ENCODE data around the gene NTN4. TPM values are rescaled to one million over a fixed set of nuclear protein-coding genes. Genes with fewer than 3 reads are reported as not detected.
"Not testable (repeated sequence)": the region's sequence is repeated elsewhere in the genome, so short reads cannot be mapped to it uniquely, and the experiment has no call there.

Gene NTN4
- total and polyA plus RNA-seq, 12 donors: 10.1 to 62.5 (median 42.4) TPM

- intact Hi-C loops (cut with DNase I): no loop called here
- Histone ChIP-seq H3K27me3 (no peaks in the 10 kb centered on the region), H3K27ac (no peak overlapping the region), H3K36me3 (replicated peaks in 1 of 2) (no peaks in the 10 kb centered on the region), H3K9me3 (replicated peaks in 1 of 3) (no peaks in the 10 kb centered on the region), H3K4me3 (no peak overlapping the region), H3K4me1 (replicated peaks in 1 of 2) (no peaks in the 10 kb centered on the region)
- no peak for TF ChIP-seq POLR2A (IDR thresholded peaks at IDR 0.05)
- no peak for TF ChIP-seq CTCF (IDR thresholded peaks at IDR 0.05)
- 93 to 98% (median 96%) methylated on average over 1 of the region's 1 CpG for WGBS, 4 donors
- DNase-seq: no peak
Measured at GRCh38 chr12:95678684-95679083, 111.9 kb downstream of the NTN4 start.

- 97 to 100% (median 98%) methylated on average over 3 of the region's 3 CpGs for WGBS, 4 donors
- H3K27me3 ChIP-seq; intact Hi-C loops (cut with DNase I); H3K36me3 ChIP-seq (replicated peaks in 1 of 2); H3K4me3 ChIP-seq; H3K9me3 ChIP-seq (replicated peaks in 1 of 3); DNase-seq; H3K4me1 ChIP-seq (replicated peaks in 1 of 2); H3K27ac ChIP-seq: not testable (repeated sequence)
Measured at GRCh38 chr12:95677782-95678181, 112.8 kb downstream of the NTN4 start.

- WGBS, 4 donors: 29 to 57% (median 40%) methylated on average over 1 of the region's 1 CpG
- Histone ChIP-seq H3K27me3 (no peaks in the 10 kb centered on the region), H3K4me1 (replicated peaks in 1 of 2) (no peaks in the 10 kb centered on the region), H3K4me3 (no peak overlapping the region), H3K9me3 (replicated peaks in 1 of 3) (no peaks in the 10 kb centered on the region), H3K36me3 (replicated peaks in 1 of 2) (no peaks in the 10 kb centered on the region), H3K27ac (no peak overlapping the region)
- TF ChIP-seq POLR2A (IDR thresholded peaks at IDR 0.05): no peak
- TF ChIP-seq CTCF (IDR thresholded peaks at IDR 0.05): no peak
- no peak for DNase-seq
- intact Hi-C loops (cut with DNase I): no loop called here
Measured at GRCh38 chr12:95674631-95675030, 115.9 kb downstream of the NTN4 start.

GRCh38 chr12:95674163-95674562 is 116.4 kb downstream of the NTN4 start:
- H3K4me3 ChIP-seq: no peak overlapping the region
- no peaks in the 10 kb centered on the region for H3K9me3 ChIP-seq (replicated peaks in 1 of 3)
- intact Hi-C loops (cut with DNase I): no loop called here
- H3K4me1 ChIP-seq (replicated peaks in 1 of 2): no peaks in the 10 kb centered on the region
- no peaks in the 10 kb centered on the region for H3K27me3 ChIP-seq
- no peak overlapping the region for H3K27ac ChIP-seq
- DNase-seq: no peak
- no peak for TF ChIP-seq CTCF (IDR thresholded peaks at IDR 0.05)
- no peak for TF ChIP-seq POLR2A (IDR thresholded peaks at IDR 0.05)
- H3K36me3 ChIP-seq (replicated peaks in 1 of 2): no peaks in the 10 kb centered on the region

GRCh38 chr12:95673576-95673975 is 117.0 kb downstream of the NTN4 start:
- intact Hi-C loops (cut with DNase I): no loop called here
- TF ChIP-seq CTCF (IDR thresholded peaks at IDR 0.05) (no peak), POLR2A (IDR thresholded peaks at IDR 0.05) (no peak)
- H3K27me3 ChIP-seq: no peaks in the 10 kb centered on the region
- H3K36me3 ChIP-seq (replicated peaks in 1 of 2): no peaks in the 10 kb centered on the region
- no peaks in the 10 kb centered on the region for H3K4me1 ChIP-seq (replicated peaks in 1 of 2)
- H3K27ac ChIP-seq: no peak overlapping the region
- no peak overlapping the region for H3K4me3 ChIP-seq
- no peak for DNase-seq
- 85 to 97% (median 91%) methylated on average over 2 of the region's 2 CpGs for WGBS, 4 donors
- no peaks in the 10 kb centered on the region for H3K9me3 ChIP-seq (replicated peaks in 1 of 3)
